ENCODE measurements around the gene SPIN2B.

- TF ChIP-seq EZH2 (IDR thresholded peaks at IDR 0.05; ENCODE audit: insufficient read depth, poor library complexity, severe bottlenecking) (no peak), EZH2phosphoT487 (IDR thresholded peaks at IDR 0.05; ENCODE audit: insufficient read depth, low read depth) (no peak)
These were observed 16.4 kb downstream of the SPIN2B start for GRCh38 chrX:57104921-57105398.
